Anterior cingulate cortex (tissue), 58 donors: ENCODE data around the gene GMDS.

Experiments
- DNase-seq, 58 donors: peaks; one replicate each; lab custom pipeline; 2025; lab: John Stamatoyannopoulos, UW

GMDS gene

DNA sequence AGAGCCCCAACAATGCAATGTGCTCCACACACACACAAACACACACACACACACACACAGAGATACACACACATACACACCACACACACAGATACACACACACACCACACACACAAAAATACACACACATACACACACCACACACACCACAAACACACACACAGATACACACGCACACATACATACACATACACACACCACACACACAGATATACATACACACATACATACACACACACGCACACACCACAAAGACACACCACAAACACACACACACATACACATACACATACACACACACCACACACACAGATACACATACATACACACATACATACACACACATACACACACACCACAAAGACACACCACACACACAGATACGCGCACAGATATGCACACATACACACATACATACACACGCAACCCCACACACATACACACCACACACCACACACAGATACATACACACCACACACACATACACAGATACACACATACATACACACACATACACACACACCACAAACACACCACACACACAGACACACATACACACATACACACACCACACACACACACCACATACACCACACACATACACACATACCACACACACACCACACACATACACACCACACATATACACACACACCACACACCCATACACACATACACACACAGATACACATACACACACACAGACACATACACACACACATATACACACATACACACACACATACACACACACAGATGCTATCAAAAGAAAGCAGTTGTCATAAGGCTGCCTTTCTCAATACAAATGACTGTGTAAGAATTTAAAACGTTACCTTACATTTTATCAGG, 507.7 kb downstream of the GMDS start:
- no peak for DNase-seq

DNA sequence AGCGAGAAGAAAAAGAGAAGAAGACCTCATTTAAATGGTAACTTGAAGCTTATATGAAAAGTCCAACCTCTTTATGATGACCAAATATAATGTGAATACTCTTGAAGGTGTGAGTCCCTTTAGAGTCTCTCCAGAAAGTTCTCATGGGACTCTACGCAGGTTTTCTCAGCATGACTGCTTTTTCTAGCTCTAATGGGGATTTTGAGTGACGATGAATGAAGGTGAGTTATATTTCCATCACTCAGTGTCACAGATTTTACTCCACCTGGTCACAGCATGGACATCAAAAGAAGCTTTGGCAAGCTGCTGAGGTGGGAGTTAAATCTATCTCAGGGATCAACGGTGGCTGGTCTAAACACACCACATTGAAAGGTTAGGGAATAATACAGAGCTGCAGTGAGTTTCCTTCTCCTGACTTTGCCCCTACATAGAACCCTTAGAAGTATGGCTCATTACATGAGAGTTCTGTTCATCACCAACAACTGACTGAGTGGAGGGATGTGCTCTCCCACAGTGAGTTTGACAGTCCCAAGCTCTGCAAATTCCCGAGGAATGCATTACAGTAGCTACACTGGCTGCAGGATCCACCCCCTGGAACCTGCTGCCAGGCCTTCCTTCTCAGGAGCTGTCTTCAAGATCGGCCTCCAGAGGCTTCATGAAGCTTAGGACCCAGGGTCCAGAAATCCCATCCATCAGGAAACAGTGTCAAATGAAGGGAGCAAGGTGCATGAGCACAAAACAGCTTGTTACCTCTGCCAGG, 508.9 kb downstream of the GMDS start:
- DNase-seq: no peak

DNA sequence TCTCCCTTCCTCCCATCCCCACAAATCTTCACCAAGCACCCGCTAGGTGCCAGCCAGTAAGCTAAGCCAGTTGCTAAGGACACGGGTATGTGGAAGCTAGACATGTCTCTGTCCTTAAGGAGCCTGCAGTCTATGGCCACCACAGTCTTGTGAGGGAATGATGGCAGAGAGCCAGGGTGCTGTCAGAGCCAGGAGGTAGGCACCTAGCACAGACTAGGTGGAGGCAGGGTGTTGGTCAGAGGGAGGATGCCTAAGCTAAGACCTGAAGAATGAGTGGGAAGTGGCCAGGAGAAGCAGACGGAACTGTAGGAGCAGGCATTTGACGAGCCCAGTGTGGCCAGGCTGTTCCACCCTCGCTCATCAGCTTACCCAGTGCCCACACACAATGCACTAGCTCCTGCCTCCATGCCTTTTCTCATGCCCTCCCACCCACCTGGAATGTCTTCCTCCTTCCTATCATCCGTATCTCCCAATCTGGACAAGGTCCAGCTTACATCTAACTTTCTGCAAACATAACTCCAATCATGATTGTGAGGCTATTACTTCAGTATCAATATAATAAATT, 510.1 kb downstream of the GMDS start:
- DNase-seq: peak in 7 of 58 donors; percentile 6 to 32 (median 14)

DNA sequence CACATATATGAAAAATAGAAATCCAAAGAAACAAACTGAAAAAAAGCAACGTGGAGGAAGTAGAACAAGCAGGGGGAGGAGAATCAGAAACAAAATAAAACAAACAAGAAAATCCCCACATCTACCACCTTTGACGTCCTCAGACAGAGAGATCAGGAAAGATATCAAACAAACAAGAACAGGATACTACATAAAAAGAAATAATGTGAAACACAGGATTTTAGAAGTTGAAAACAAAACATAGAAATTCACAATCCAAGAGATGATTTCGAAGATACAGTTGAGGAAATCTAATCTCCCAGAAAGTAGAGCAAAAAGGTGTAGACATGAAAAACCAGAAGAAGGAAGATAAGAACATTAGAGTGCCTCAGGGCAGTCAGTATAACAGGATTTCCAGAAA, 514.5 kb downstream of the GMDS start:
- no peak for DNase-seq

DNA sequence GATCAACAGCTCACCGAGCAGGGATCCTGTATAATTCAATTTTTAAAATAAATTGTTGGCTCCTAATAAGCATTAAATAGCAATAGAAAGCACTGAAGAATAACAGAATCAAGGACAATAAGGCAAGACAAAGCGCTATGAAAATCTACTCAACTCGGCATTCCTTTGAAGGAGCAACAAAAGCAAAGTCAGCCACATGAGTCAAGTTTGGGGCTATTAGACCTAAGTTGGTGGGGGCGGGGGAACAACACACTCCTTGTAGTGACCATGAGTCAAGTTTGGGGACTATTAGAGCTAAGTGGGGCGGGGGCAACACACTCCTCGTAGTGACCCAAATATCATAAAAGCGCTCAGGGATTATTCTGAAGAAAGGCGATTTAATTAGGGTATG, 515.7 kb downstream of the GMDS start:
- DNase-seq: no peak

DNA sequence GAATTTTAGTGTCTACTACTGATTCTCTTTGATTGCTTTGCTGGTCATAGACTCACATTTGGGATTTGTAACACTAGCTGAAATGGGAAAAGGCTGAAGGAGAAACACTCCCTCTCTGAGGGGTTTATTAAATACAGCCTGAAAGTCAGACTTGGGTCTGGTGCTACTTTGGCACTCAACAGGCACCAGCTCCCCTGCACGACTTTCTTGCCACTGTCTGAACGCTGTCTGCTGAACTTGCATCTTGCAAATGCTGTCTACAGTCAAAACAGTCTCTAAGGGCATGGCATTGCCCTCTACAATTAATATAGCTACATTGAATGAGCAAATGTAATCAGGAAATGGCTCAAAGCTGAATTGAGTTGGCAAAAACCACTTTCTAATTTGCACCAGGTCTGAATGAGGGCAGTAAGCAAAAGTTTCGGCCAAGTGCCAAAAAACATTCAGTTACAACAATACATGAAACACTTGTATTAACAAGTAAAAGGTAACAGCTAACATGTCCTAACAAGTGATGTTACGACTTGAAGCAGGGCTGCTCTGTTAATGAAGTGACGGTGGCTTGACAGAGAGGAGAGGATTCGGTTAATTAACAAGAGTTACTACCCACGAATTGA, 516.2 kb downstream of the GMDS start:
- DNase-seq: no peak

DNA sequence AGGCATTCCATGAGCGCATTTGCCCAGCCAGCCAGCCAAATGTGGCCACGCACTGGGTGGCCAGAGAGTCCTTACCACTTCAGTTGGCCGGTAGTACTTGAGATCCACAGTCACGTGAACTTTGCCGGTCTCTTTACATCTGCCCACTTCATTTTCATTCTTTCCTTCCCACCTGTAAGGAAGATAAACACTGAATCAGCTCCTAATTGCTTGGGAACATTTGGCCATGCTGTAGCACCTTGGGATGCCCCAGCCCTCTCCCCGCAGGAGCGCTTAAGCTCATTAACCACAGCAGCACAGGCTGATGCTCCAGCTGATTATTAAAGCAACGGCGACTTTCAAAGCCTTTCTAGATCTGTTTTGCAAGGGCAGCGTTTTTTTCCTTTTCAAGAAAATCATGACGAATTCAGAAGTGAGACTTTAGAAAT, 519.0 kb downstream of the GMDS start:
- DNase-seq: no peak

DNA sequence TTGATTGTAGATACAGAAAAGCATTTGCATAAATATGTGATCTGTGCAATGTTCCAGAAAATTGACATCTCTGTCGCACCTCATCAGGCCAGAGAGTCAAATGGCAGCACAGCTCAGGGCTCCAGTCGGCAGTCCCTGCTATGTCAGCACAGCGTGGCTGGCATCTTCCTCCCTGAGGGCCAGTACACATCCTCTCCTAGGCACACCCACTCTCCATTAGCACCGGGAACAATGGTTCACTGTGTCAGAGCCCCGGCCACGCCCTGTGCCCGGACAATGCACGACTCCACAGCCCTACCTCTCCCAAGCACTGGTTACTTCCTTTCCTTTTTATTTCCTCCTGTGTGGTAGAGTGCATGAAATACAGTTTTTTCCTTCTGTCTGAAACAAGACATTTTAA, 520.8 kb downstream of the GMDS start:
- DNase-seq: no peak

DNA sequence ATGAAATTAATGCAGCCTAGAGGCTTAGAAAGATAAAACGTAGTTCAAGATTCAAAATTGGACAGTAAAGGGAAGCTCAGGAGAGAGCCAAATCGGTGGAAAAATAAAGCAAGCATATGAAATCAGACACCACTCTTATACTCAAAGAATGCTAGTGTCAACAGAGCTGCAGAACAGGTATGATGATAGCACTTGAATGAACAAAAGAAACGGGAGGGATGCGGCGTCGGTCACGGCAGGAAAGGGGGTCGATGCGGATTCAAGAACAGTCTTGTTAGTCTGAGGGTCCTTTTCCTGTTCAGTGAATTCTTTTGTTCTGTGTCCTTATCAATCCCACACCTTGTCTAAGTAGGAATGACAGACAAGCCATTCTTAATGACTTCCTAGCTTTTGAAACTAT, 521.3 kb downstream of the GMDS start:
- no peak for DNase-seq

DNA sequence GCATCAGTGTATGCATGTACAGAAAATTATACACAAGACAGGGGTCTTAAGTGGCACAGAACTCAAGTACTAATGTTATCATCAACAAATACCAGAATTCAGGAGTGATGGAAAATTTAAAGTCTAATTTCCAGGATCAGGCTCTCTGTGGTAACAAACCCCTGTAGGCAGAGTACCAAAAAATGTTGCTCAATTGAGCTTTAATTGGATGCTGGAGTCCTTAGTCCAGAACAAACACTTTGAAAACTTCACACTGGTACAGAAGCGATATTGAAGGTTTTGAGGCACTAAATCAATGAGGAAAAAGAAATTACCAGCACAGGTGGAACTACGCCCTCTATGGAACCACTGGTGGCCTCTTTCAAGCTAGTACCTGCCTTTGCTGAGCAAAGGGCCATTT, 522.6 kb downstream of the GMDS start:
- no peak for DNase-seq

DNA sequence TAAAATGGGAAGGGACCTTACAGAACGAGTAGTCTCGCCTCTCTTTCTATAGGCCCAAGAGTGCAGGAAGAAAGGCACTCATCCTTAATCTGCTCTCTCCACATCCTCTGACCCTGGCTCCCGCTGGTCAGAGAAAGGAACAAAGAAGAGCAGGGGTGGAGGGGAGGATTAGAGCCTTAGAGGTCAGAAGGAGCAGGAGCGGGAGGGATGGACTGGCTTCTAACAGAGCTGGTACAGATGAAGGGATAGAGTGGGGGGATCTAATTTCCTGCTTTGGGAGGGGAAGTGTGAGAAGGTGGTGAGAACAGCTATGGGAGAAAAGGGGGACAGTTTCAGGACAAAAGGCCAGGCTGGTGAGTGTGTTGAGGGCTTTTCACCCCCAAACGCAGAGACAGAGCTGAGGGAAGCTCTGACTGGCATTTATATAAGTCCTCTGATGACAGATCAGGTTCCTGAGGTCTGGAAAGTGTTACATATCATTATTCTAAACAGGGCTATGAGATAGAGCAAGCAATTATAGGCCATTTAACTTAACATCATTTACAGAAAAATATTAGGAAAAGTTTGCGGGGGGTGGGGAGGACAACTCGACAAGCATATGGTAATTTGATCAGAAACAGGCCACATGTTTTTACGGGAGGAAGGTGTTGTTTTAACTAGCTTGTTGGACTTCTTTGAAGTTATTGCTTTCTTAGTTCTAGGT, 524.6 kb downstream of the GMDS start:
- DNase-seq: no peak

DNA sequence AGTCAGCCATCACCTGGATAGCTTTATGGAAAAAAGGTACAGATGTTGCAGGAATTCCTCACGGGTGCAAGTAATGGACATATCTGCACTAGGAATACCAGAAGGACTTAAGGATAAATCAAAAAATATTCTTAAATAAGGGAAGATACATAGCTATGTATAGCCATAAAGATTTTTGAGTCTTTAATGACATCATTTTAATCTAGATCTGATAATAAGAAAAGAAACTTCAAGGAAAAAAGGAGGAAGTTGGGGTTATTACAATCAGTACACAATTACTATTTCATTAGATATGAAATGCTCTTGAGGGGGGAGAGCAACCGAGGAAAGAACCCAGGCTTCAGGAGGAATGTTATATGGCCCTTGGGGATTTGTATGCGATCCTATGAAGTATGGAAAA, 525.5 kb downstream of the GMDS start:
- DNase-seq: no peak

DNA sequence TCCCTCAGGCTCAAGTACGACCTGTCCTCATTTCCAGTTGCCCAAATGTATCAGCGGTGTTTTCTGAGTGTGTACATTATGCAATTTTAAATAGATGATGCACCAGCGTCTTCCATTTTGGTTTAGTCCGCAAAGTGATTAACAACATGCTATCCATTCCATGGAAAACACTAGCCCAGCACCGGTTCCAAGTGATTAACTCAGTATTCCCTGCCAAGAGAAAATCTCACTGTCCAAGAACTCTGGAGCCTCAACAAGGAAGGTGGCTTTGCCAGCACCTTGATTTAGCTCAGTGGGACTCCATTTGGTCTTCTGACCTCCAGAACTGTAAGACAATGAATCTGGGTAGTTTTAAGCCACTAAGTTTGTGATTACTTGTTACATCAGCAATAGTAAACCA, 528.5 kb downstream of the GMDS start:
- DNase-seq: no peak

DNA sequence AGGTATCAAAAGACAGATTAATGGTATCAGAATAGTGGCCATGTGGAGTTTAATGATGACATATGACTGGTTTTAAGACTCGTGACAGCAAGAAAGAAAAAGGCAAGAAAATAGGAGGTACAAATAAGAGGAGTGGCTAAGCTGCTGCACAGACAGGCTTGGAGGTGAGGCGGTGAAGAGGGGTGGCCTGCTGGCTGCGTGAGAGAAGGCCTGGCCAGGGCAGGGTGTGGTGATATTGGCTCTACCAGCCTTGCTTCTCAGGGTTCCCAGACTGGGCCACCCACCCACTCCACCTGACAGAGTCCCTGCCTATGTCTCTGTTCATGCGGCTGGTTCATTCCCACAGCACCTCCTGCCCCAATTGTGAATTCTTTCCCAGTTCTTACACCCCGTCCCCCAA, 529.0 kb downstream of the GMDS start:
- DNase-seq: no peak

DNA sequence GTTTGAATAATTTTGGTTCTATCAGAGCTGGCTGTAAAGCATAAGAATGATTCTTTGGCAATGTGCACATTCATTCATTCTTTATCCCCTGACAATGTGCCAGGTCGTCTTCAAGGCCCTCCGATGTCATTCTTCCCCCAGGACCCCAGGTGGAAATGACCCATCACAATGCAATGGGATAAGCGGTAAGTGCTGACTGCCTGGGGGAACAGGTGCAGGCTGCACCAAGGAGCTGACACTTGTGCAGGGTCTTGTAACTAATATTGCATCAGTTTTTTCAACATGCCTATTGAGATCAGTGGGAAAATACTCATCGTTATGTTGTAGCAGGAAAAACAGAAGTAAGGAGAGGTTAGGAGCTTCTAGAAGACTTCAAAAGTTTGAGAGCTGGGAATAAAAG, 530.1 kb downstream of the GMDS start:
- no peak for DNase-seq

DNA sequence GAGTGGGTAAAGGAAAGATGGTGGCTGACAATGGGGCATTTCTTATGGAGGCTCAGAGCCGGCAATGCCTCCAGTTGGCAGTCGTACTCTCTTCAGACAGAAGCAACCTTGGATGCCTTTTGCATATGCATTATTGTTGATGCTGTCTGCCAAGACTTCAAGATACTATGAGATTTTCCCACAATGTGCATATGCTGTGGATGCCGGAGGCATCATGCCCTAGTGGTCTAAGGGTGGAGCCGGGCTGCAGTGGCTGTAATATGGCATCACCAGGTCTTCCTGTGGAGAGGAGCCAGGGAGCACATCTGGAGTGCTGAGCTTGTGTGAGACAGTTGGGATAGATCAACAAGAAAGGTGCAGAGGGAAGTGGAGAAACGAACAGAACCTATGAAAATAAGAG, 530.8 kb downstream of the GMDS start:
- no peak for DNase-seq

DNA sequence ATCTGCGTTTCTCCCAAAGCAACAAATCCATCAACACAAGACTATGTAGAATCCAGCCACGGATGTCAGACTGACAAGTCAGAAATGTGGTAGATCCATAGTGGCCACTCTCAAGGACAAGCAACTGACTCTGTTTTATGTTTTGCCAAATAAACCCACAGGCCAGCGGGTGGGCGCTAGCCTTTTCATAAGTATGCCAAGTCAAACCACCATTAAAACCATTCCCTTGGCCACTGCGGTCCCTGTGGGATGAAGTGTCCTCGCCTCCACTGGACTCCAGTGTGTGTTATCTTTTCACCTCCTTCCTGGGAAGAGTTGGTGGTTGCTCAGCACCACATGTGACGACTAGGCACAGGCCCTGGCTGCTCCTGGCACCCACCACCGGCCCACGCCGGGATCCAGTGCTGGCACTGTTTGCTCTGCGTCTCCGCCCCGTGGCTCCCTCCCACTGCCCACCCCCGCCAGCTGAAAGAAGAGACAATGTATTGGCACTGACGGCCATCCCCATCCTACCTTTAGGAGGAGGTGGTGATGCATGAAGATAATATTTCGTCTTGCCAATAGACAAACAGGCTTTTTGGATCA, 532.3 kb downstream of the GMDS start:
- no peak for DNase-seq

DNA sequence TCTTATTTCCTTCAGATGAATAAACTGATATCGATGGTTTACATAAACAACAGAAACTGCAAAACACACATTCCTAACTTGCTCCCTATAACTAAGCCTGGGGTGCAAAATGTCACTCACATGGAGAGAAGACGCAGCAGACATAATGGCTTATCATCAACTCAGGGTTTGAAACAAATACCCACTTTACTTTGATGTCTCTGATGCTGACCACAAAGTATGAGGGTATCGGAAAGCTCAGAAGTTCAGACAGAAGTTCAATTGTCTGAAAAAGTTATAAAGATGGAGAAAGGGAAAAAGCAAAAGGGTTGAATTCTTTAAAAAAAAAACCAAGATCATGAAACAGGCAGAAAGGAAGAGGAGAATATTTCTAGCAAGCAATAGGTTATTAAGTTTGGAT, 533.0 kb downstream of the GMDS start:
- no peak for DNase-seq

DNA sequence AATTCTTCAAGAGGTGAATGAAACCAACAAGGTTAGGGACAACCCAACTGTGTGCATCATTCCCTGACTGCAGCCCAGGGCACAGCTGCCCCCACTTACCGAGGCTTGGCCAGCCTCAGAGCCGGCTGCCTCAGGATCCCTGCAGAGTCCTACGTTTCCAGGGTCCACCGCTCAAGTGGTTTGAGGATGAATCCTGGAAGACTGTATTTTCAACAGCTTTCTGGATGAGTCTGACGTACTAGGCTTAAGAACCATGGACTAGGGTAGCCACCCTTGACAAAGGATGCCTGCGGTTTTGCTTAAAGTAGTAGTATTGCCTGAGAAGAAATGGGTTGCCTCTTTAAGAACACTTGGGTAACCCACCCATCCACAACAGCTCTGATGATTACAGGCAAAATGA, 534.3 kb downstream of the GMDS start:
- no peak for DNase-seq

DNA sequence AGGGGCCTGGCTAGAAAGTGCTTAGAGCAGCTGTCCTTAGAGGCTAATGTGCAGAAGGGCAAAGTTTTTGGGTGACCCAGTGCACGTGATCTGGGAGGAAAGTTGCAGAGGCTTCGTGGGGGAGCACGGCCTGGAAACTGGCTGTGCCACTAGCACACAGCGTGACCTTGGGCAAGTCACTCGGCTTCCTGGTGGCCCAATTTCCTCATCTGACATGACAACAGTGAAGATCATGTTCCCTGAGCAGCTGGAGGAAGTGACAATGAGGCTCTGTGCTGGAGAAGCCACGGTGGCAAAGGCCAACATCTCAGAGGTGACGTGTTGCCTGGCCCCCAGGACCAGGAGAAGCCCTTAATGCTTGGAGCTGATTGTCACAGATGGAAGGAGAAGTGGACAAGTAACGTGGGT, 536.2 kb downstream of the GMDS start:
- no peak for DNase-seq
